Astrocyte of the cerebellum (primary cell): ENCODE results near the gene MLLT1.

Experiments
- DNase-seq: peaks from one replicate; pipeline ENCODE4 v3.0.0-alpha.2; 2011; ENCODE audit warnings: low read depth
- H3K4me3 ChIP-seq: 2 replicates; pipeline ENCODE4 v1.5.1; 2011; ENCODE audit warnings: mild to moderate bottlenecking, low read depth, low read length, moderate library complexity
- CTCF ChIP-seq: IDR thresholded peaks from 2 replicates; pipeline ENCODE4 v1.5.1; 2012; ENCODE audit warnings: low read length, low read depth, moderate library complexity, mild to moderate bottlenecking; ENCODE audit errors: missing control alignments
- in situ Hi-C: cut with HindIII; loops from 2 replicates; pipeline ENCODE4 v1.10.0; 2017; ENCODE audit warnings: low sequenced_read_pairs

Gene MLLT1

GRCh38 chr19:6204212-6204611 lies 75.6 kb downstream of the MLLT1 start:
- no peak for TF ChIP-seq CTCF
- no peak for DNase-seq
- in situ Hi-C loops: no loop called here
- no peak overlapping the region for H3K4me3 ChIP-seq

- peak; percentile 96 for DNase-seq
- peak overlapping the region; percentile 76 for H3K4me3 ChIP-seq
- TF ChIP-seq CTCF: peak; percentile 44
- in situ Hi-C loops: no loop called here
Measured at GRCh38 chr19:6199240-6199994, 80.4 kb downstream of the MLLT1 start.

- TF ChIP-seq CTCF: no peak
- peak overlapping the region; percentile 76 for H3K4me3 ChIP-seq
- no peak for DNase-seq
- in situ Hi-C loops: no loop called here
Measured at GRCh38 chr19:6198896-6199239, 80.9 kb downstream of the MLLT1 start.

- no peak overlapping the region for H3K4me3 ChIP-seq
- in situ Hi-C loops: no loop called here
- no peak for TF ChIP-seq CTCF
- no peak for DNase-seq
Measured at GRCh38 chr19:6196361-6196760, 83.4 kb downstream of the MLLT1 start.

GRCh38 chr19:6188811-6189210 lies 91.0 kb downstream of the MLLT1 start:
- H3K4me3 ChIP-seq: no peak overlapping the region
- in situ Hi-C loops: no loop called here
- DNase-seq: no peak
- TF ChIP-seq CTCF: no peak

- TF ChIP-seq CTCF: no peak
- DNase-seq: no peak
- in situ Hi-C loops: no loop called here
- no peak overlapping the region for H3K4me3 ChIP-seq
Measured at GRCh38 chr19:6187374-6187773, 92.4 kb downstream of the MLLT1 start.
